Bone marrow (tissue), 2 donors: Measurements from ENCODE around the gene TMEM185B.
"Not testable (repeated sequence)": the region's sequence is repeated elsewhere in the genome, so short reads cannot be mapped to it uniquely, and the experiment has no call there.

Experiments
- DNase-seq, 2 donors: peaks; one replicate each; lab custom pipeline; 2025; lab: John Stamatoyannopoulos, UW

The TMEM185B gene

DNA sequence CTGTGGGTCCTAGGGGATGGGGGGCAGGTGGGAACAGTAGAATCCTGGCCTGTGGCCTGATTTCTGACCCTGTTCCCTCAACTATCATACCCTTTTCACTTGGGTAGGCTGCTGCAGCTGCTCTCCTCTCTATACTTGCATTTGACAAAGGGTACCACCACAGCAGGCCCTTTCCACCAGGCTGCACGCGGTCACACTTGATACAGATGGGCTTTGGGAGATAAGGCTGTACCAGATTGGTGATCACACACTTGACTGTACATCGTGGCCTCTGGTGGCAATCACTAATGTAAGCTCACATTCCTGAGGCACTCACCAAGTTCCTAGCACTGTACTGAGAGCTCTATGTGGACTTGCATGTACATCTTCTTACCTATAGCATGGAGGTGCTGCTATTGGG, 27.9 kb upstream of the TMEM185B start:
- DNase-seq: no peak

- DNase-seq: no peak
These were observed 27.4 kb upstream of the TMEM185B start for GRCh38 chr2:120250640-120251039.

DNA sequence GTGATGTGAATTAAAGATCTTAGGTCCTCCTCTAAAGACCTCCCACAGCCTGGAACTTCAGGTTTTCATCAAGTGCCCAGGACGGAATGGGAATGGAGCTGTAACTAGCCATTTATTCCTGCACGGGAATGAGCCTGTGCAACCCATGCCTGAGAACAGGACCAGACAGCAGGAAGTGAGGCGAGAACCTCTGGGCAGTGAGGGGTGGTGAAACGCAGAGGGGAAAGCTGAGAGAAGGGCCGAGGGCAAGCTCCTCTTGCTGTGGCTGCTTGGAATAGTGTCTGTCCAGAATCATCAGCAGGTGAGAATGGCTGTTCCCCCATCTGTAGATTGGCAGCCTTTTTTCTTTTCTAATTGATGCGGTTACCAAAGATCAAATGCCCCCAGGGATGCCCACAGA, 24.7 kb upstream of the TMEM185B start:
- no peak for DNase-seq

GRCh38 chr2:120246546-120247300, 23.5 kb upstream of the TMEM185B start:
- DNase-seq: no peak

- no peak for DNase-seq
These were observed 22.5 kb upstream of the TMEM185B start for GRCh38 chr2:120245520-120246332.

DNA sequence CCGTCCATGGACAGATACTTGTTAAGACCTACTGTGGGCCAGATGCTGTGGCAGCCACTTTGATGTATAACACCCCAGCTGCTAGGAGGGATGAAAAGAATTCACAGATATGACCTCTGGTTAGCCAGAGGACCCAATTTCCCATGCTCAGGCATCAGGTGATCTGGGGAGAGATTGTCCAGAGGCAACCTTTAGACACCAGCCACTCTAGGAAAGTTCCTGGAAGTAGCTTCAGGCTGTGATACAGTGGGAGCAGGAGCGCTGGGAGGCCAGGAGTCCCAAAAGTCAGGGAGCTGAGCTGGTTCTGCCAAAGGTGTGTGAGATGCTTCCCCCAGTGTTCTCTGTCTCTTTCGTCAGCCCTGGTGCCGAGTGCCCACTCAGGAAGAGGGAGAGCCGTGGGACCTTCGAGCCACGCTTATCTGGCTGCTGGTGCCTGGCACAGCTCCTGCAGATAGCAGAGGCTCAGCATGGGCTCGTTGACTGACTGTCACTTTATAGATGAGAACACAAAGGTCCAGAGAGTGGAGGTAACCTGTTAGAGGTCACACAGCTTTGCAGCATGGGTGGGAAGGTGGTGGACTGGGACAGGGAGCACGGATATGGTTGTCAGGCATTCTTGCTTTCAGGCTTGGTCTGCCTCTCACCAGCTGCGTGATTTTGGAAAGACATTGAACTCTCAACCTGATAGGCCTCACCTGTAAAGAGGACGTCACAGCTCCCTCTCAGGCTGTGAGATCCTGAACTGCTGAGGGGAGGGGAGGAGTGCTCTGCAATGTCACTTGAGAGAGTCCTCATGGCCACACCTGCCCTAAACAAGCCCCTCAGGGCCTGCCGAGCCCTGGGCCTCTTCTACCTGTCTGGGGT, 21.7 kb upstream of the TMEM185B start:
- DNase-seq: no peak

DNA sequence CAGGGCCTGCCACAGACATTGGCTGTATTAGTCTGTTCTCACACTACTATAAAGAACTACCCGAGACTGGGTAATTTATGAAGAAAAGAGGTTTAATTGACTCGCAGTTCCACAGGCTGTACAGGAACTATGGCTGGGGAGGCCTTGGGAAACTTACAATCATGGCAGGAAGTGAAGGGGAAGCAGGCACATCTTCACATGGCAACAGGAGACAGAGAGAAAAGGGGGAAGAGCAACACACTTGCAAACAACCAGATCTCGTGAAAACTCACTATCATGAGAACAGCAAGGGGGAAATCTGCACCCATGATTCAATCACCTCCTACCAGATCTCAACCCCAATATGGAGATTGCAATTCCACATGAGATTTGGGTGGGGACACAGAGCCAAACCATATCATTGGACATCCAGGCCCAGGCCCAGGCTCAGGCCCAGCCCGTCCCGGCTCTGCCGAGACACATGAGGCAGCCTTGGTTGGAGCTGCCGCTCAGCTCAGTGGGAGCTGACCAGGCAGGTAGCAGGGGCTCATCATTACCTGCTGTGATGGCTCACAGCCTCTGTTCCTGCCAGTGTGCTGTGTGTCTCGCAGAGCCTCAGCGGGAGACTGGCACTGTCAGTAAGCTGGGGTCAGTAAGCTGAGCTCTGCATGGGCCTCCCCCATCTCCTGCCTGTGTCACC, 20.8 kb upstream of the TMEM185B start:
- DNase-seq: no peak

DNA sequence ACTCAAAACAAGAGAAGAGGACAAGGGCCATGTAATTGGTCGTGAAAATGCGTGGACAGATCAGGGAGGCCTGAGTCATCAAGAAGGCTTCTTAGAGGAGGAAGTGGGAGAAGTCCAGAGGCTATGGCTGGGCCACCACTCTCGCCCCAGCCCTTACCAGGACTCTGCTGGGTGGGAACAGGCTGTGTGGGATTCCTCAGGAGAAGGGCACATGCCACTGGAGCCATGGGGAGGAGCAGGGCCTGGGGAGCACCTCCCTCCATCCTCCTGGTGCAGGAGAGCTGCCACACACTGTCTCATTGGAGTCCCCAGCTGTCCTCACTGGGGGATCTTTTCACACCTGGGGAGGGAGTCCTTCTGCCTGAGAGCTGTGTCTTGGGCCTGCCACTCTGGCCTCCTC, 20.0 kb upstream of the TMEM185B start:
- no peak for DNase-seq

GRCh38 chr2:120241684-120242083, 18.5 kb upstream of the TMEM185B start:
- DNase-seq: no peak

- no peak for DNase-seq
These were observed 17.8 kb upstream of the TMEM185B start for GRCh38 chr2:120240901-120241429.

GRCh38 chr2:120239488-120240287, 16.5 kb upstream of the TMEM185B start:
- DNase-seq: no peak

DNA sequence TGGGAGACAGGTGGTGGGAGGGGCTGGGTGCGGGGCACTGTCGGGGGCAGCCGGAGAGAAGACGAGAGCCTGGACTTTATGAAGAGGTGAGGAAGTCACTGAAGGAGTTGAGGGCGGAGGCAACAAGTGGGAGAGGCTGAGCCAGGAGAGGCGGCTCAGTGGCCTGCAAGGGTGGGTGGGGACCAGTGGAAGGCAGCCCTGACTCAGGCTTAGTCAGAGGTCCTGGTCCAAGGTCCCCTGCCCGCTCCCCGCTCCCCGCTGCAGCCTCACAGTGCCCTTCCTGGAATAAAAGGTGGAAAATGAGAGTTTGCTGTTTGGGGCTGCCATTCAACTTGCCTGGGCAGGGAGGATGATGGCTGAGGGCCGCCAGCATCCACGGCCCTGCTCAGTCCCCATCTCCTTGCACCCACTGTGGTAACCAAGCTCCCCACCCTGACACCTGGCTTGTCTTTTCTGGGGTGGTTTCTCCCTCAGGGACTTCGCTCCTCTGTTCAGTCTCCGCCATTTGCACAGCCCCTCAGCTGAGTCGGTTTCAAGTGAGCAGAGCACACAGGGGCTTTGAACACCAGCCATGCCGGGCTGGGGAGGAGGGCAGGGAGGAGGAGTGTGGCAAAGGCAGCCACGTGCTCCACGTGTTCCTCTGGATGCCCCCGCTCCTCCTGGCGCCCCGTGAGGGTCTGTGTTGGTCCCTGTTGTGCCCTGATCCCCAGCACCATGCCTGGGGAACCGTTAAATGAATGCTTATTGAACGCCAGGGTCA, 15.7 kb upstream of the TMEM185B start:
- DNase-seq: no peak

DNA sequence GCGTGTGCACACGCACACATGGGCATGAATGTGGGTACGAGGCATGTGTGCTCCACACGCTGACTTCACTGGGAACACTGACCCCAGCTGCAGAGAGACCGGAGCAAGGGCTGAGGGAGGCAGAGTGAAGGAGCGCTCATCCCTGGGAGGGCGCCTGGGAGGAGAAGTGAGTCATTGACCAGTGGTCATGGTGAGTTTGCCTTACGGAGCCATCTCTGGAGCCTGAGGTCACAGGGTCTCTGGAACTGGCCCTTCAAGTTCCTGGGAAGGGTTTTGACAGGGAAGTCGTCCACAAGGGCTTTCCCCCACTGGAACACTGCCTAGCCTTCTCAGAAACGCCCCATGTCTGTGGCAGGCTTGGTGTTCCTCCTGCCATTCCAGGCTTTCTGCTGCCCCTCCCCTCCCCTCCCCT, 14.3 kb upstream of the TMEM185B start:
- no peak for DNase-seq

DNA sequence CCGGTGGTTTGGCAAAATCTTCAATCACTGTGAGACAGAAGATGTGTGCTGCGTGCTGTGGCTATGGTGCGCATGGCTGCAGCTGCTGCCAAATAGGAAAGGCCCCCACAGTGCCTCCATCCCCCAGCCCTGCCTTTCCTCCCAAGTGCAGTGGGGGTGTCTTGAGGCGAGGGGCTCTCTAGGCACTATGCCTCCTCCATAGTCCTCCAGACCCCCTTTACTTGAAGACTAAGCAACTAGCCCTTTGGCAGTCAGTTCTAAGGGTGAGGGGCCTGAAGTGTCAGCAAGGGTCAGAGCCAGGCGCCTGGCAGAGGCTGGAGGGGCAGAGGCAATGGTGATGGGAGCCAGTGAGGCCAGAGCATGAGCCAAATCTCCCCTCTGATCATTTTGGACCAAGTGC, 13.6 kb upstream of the TMEM185B start:
- DNase-seq: no peak

- no peak for DNase-seq
These were observed 13.1 kb upstream of the TMEM185B start for GRCh38 chr2:120236316-120236715.

- no peak for DNase-seq
These were observed 12.5 kb upstream of the TMEM185B start for GRCh38 chr2:120235681-120236080.

DNA sequence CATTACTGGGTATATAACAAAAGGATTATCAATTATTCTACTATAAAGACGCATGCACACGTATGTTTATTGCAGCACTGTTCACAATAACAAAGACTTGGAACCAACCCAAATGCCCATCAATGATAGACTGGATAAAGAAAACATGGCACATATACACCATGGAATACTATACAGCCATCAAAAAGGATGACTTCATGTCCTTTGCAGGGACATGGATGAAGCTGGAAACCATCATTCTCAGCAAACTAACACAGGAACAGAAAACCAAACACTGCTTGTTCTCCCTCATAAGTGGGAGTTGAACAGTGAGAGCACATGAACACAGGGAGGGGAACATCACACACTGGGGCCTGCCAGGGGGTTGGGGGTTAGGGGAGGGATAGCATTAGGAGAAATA, 12.0 kb upstream of the TMEM185B start:
- not testable (repeated sequence) for DNase-seq

GRCh38 chr2:120233292-120233691, 10.1 kb upstream of the TMEM185B start:
- DNase-seq: no peak

GRCh38 chr2:120231974-120232635, 8.9 kb upstream of the TMEM185B start:
- peak in 1 of 2 donors; percentile 82 for DNase-seq
